Adrenal gland (tissue), 5 donors: ENCODE data around the gene DEDD2.

Source experiments
- POLR2A ChIP-seq, 2 donors: fragments of 450-650 bp; IDR thresholded peaks; one replicate each; pipeline ENCODE4 v1.6.1; 2017; ENCODE audit warnings: antibody characterized with exemption in 2 of 2, mild to moderate bottlenecking in 2 of 2, moderate library complexity in 1 of 2
- TF ChIP-seq, protein P1 (sequence below), 6 experiments: fragments of 450-650 bp in 4 of 6; fragments of 200-600 bp in 2 of 6; sonication (generic) in 1 of 6; IDR thresholded peaks; 1 replicate in 5 of 6; 2 replicates in 1 of 6; pipeline versions ENCODE4 v1.5.1 to v1.8.0; 2016 to 2021; ENCODE audit warnings: antibody characterized with exemption in 6 of 6, mild to moderate bottlenecking in 2 of 6, moderate library complexity in 1 of 6
- donor health status: DM: no; HTN: no; CAD: no.

- no peak for TF ChIP-seq POLR2A (IDR thresholded peaks at IDR 0.05)
- TF ChIP-seq, protein P1, sequence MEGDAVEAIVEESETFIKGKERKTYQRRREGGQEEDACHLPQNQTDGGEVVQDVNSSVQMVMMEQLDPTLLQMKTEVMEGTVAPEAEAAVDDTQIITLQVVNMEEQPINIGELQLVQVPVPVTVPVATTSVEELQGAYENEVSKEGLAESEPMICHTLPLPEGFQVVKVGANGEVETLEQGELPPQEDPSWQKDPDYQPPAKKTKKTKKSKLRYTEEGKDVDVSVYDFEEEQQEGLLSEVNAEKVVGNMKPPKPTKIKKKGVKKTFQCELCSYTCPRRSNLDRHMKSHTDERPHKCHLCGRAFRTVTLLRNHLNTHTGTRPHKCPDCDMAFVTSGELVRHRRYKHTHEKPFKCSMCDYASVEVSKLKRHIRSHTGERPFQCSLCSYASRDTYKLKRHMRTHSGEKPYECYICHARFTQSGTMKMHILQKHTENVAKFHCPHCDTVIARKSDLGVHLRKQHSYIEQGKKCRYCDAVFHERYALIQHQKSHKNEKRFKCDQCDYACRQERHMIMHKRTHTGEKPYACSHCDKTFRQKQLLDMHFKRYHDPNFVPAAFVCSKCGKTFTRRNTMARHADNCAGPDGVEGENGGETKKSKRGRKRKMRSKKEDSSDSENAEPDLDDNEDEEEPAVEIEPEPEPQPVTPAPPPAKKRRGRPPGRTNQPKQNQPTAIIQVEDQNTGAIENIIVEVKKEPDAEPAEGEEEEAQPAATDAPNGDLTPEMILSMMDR (IDR thresholded peaks at IDR 0.05), result no peak
Observed at GRCh38 chr19:42189133-42189532, 28.3 kb downstream of the DEDD2 start.
